Measurements from ENCODE around the gene AIMP1.

- TF ChIP-seq CTCF (IDR thresholded peaks at IDR 0.05; ENCODE audit: insufficient read depth, low read length) = no peak
- TF ChIP-seq POLR2AphosphoS5 (IDR thresholded peaks at IDR 0.05; ENCODE audit: low read depth) = no peak
Observed at GRCh38 chr4:106368678-106369077, 52.3 kb downstream of the AIMP1 start, which contains the start of gene GIMD1.
